Glutamatergic neuron (in vitro differentiated cells): Measurements from ENCODE around the gene NETO1. TPM values are rescaled to one million over a fixed set of nuclear protein-coding genes. Genes with fewer than 3 reads are reported as not detected.

ENCODE experiments used
- DNase-seq: peaks from one replicate; pipeline ENCODE4 v3.0.0; 2022
- H3K27ac Mint-ChIP-seq: one replicate; pipeline ENCODE4 v1.8.0; 2020; ENCODE audit warnings: mild to moderate bottlenecking, mixed read lengths, inconsistent platforms; ENCODE audit not compliant: unreplicated experiment
- H3K27me3 Mint-ChIP-seq: one replicate; pipeline ENCODE4 v1.8.0; 2020; ENCODE audit warnings: mild to moderate bottlenecking, moderate library complexity, mixed read lengths, inconsistent platforms; ENCODE audit not compliant: unreplicated experiment
- H3K36me3 Mint-ChIP-seq: one replicate; pipeline ENCODE4 v1.8.0; 2020; ENCODE audit warnings: mild to moderate bottlenecking, mixed read lengths, inconsistent platforms; ENCODE audit not compliant: unreplicated experiment
- H3K4me1 Mint-ChIP-seq: one replicate; pipeline ENCODE4 v1.8.0; 2020; ENCODE audit warnings: mild to moderate bottlenecking, low read depth, mixed read lengths, inconsistent platforms; ENCODE audit not compliant: unreplicated experiment
- H3K4me3 Mint-ChIP-seq: one replicate; pipeline ENCODE4 v1.8.0; 2020; ENCODE audit warnings: mild to moderate bottlenecking, mixed read lengths, inconsistent platforms; ENCODE audit not compliant: unreplicated experiment
- H3K9me3 Mint-ChIP-seq: one replicate; pipeline ENCODE4 v1.8.0; 2020; ENCODE audit warnings: mild to moderate bottlenecking, moderate library complexity, mixed read lengths, inconsistent platforms; ENCODE audit not compliant: unreplicated experiment
- CTCF ChIP-seq: fragments of 200-600 bp; sonication (generic); IDR thresholded peaks from one replicate; pipeline ENCODE4 v1.5.0; 2021; ENCODE audit not compliant: partially characterized antibody, unreplicated experiment
- total RNA-seq: library from RNA; stranded (reverse); fragmentation: NEBNext Ultra II Directional; extraction: Animal tissue kit (Norgen Biotek cat#: 25700); gene quantifications from one replicate; pipeline ENCODE4 v1.2.1, GENCODE V29; 2021; ENCODE audit not compliant: unreplicated experiment

Gene NETO1
- total RNA-seq, 1 donor from 2014 or later, result 5.5 TPM

GRCh38 chr18:72762515-72763122, 105.2 kb downstream of the NETO1 start:
- no peaks in the 10 kb centered on the region for H3K36me3 Mint-ChIP-seq
- H3K9me3 Mint-ChIP-seq, result peaks cover 2% of the 10 kb centered on the region
- TF ChIP-seq CTCF, result peak; percentile 89
- no peak for DNase-seq
- no peak overlapping the region for H3K27ac Mint-ChIP-seq
- no peaks in the 10 kb centered on the region for H3K27me3 Mint-ChIP-seq
- no peak overlapping the region for H3K4me3 Mint-ChIP-seq
- H3K4me1 Mint-ChIP-seq, result no peaks in the 10 kb centered on the region

GRCh38 chr18:72752220-72752619, 115.6 kb downstream of the NETO1 start:
- H3K9me3 Mint-ChIP-seq, result no peaks in the 10 kb centered on the region
- DNase-seq, result no peak
- H3K27me3 Mint-ChIP-seq, result peaks cover 2% of the 10 kb centered on the region
- H3K27ac Mint-ChIP-seq, result no peak overlapping the region
- H3K36me3 Mint-ChIP-seq, result no peaks in the 10 kb centered on the region
- no peak for TF ChIP-seq CTCF
- H3K4me1 Mint-ChIP-seq, result no peaks in the 10 kb centered on the region
- H3K4me3 Mint-ChIP-seq, result no peak overlapping the region

- no peak for TF ChIP-seq CTCF
- Mint-ChIP-seq H3K4me3 (no peak overlapping the region), H3K4me1 (no peaks in the 10 kb centered on the region), H3K27ac (peak overlapping the region; percentile 57), H3K27me3 (no peaks in the 10 kb centered on the region), H3K36me3 (no peaks in the 10 kb centered on the region), H3K9me3 (no peaks in the 10 kb centered on the region)
- DNase-seq, result no peak
Measured at GRCh38 chr18:72742002-72742401, 125.8 kb downstream of the NETO1 start.

GRCh38 chr18:72738136-72738535, 129.7 kb downstream of the NETO1 start:
- no peak overlapping the region for H3K4me3 Mint-ChIP-seq
- H3K4me1 Mint-ChIP-seq, result no peaks in the 10 kb centered on the region
- no peak for TF ChIP-seq CTCF
- no peak for DNase-seq
- H3K9me3 Mint-ChIP-seq, result no peaks in the 10 kb centered on the region
- no peak overlapping the region for H3K27ac Mint-ChIP-seq
- H3K36me3 Mint-ChIP-seq, result no peaks in the 10 kb centered on the region
- H3K27me3 Mint-ChIP-seq, result no peaks in the 10 kb centered on the region

GRCh38 chr18:72727776-72728175, 140.0 kb downstream of the NETO1 start:
- no peak for DNase-seq
- H3K36me3 Mint-ChIP-seq, result no peaks in the 10 kb centered on the region
- peaks cover under 1% of the 10 kb centered on the region for H3K4me1 Mint-ChIP-seq
- no peak overlapping the region for H3K27ac Mint-ChIP-seq
- H3K4me3 Mint-ChIP-seq, result no peak overlapping the region
- H3K27me3 Mint-ChIP-seq, result no peaks in the 10 kb centered on the region
- no peak for TF ChIP-seq CTCF
- no peaks in the 10 kb centered on the region for H3K9me3 Mint-ChIP-seq
